ENCODE data around the gene UTF1.
"Not testable (repeated sequence)": the region's sequence is repeated elsewhere in the genome, so short reads cannot be mapped to it uniquely, and the experiment has no call there.

Gene UTF1

GRCh38 chr10:133248334-133248715, 18.3 kb downstream of the UTF1 start:
- DNase-seq: no peak

- no peak for DNase-seq
These were observed 19.2 kb downstream of the UTF1 start for GRCh38 chr10:133249094-133249780.

- no peak for DNase-seq
These were observed 20.1 kb downstream of the UTF1 start for GRCh38 chr10:133249975-133250754.

- no peak for DNase-seq
These were observed 21.6 kb downstream of the UTF1 start for GRCh38 chr10:133251388-133252222.

- DNase-seq: no peak
These were observed 22.2 kb downstream of the UTF1 start for GRCh38 chr10:133252223-133252552.

GRCh38 chr10:133253361-133253955, 23.4 kb downstream of the UTF1 start:
- DNase-seq: no peak

- DNase-seq: no peak
These were observed 24.6 kb downstream of the UTF1 start for GRCh38 chr10:133254421-133255120.

GRCh38 chr10:133255323-133255722, 25.3 kb downstream of the UTF1 start:
- DNase-seq: no peak

GRCh38 chr10:133257489-133258065, 27.6 kb downstream of the UTF1 start:
- DNase-seq: no peak

- DNase-seq: peak; percentile 14
These were observed 28.2 kb downstream of the UTF1 start for GRCh38 chr10:133258066-133258817.

- DNase-seq: no peak
These were observed 29.0 kb downstream of the UTF1 start for GRCh38 chr10:133258818-133259601.

- DNase-seq: no peak
These were observed 29.6 kb downstream of the UTF1 start for GRCh38 chr10:133259602-133259989.

GRCh38 chr10:133260895-133261725, 31.1 kb downstream of the UTF1 start:
- DNase-seq: no peak

- peak; percentile 62 for DNase-seq
These were observed 31.8 kb downstream of the UTF1 start for GRCh38 chr10:133261726-133262325.

GRCh38 chr10:133262696-133263095, 32.7 kb downstream of the UTF1 start:
- DNase-seq: peak; percentile 48

GRCh38 chr10:133263674-133264073, 33.7 kb downstream of the UTF1 start:
- no peak for DNase-seq

- DNase-seq: no peak
These were observed 34.4 kb downstream of the UTF1 start for GRCh38 chr10:133264461-133264860.

- DNase-seq: not testable (repeated sequence)
These were observed 35.0 kb downstream of the UTF1 start for GRCh38 chr10:133265052-133265451.

Data from NCI-H2171 (cell line).